Measurements from ENCODE around the gene MOCS1. TPM values are rescaled to one million over a fixed set of nuclear protein-coding genes. Genes with fewer than 3 reads are reported as not detected.

The MOCS1 gene
- total RNA-seq, 1 donor from 2014 or later, result 16.0 TPM

DNA sequence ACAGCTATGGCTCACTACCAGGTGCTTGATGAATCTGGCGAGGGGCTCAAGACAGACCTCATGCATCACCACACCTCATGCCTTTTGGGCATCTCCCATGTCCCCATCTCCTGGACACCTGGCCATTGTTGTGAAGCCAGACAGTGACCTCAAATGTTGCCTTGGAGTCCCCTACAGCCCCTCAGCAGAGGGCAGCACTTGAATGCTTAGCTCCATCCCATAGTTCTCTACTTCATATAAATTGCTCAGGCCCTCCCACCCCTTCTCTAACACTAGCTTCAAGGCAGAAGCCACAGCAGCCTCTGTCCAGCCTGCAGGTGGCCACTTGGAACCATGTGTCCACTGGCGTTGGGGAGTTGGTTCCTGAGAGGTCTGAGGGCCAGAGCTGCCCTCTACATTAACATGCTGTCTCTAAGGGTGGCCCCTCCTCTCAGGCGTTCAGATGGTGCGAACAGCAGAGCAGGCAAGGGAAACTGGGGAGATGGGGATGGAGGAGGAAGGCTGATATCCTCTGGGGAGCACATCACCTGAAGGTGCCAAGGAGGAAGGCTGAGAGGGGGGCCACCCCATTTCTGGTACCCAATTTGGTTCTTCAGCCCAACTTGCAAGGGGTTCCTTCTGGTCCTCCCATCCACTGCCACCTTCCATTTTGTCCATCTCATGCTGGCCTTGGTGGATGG is 31.3 kb downstream of the MOCS1 start:
- Histone ChIP-seq H3K9ac (ENCODE audit: low read length) (no peak overlapping the region), H3K27me3 (ENCODE audit: insufficient read depth, low read length) (no peaks in the 10 kb centered on the region), H3K4me3 (ENCODE audit: insufficient read depth, low read depth, low read length) (no peak overlapping the region), H3K4me1 (ENCODE audit: insufficient read depth, low read length) (no peaks in the 10 kb centered on the region), H2AFZ (ENCODE audit: low read depth, low read length) (no peak overlapping the region), H3K79me2 (ENCODE audit: insufficient read depth, low read length) (no peaks in the 10 kb centered on the region), H3K4me2 (ENCODE audit: low read length) (no peak overlapping the region), H3K27ac (ENCODE audit: low read depth, low read length) (no peak overlapping the region), H4K20me1 (ENCODE audit: insufficient read depth, low read length) (no peaks in the 10 kb centered on the region), H3K9me3 (ENCODE audit: insufficient read depth, low read depth, low read length) (no peaks in the 10 kb centered on the region), H3K36me3 (ENCODE audit: insufficient read depth, low read length) (peaks cover 7% of the 10 kb centered on the region)
- TF ChIP-seq, protein P1, sequence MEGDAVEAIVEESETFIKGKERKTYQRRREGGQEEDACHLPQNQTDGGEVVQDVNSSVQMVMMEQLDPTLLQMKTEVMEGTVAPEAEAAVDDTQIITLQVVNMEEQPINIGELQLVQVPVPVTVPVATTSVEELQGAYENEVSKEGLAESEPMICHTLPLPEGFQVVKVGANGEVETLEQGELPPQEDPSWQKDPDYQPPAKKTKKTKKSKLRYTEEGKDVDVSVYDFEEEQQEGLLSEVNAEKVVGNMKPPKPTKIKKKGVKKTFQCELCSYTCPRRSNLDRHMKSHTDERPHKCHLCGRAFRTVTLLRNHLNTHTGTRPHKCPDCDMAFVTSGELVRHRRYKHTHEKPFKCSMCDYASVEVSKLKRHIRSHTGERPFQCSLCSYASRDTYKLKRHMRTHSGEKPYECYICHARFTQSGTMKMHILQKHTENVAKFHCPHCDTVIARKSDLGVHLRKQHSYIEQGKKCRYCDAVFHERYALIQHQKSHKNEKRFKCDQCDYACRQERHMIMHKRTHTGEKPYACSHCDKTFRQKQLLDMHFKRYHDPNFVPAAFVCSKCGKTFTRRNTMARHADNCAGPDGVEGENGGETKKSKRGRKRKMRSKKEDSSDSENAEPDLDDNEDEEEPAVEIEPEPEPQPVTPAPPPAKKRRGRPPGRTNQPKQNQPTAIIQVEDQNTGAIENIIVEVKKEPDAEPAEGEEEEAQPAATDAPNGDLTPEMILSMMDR (IDR thresholded peaks at IDR 0.05; ENCODE audit: insufficient read depth, low read depth, low read length), result no peak
- TF ChIP-seq EZH2 (IDR thresholded peaks at IDR 0.05; ENCODE audit: insufficient read depth, low read length), result no peak
- H3K9me3 Mint-ChIP-seq (ENCODE audit: unreplicated experiment), result no peaks in the 10 kb centered on the region
- DNase-seq (ENCODE audit: low read depth) (no peak), FAIRE-seq (no peak)
- peaks cover 55% of the 10 kb centered on the region for H3K36me3 Mint-ChIP-seq (ENCODE audit: low read depth, unreplicated experiment)
- H3K4me3 Mint-ChIP-seq (ENCODE audit: unreplicated experiment), result no peak overlapping the region
- no peaks in the 10 kb centered on the region for H3K27me3 Mint-ChIP-seq (ENCODE audit: low read depth, unreplicated experiment)
- no peak overlapping the region for H3K27ac Mint-ChIP-seq (ENCODE audit: unreplicated experiment)
- H3K4me1 Mint-ChIP-seq (ENCODE audit: low read depth, unreplicated experiment), result no peaks in the 10 kb centered on the region

DNA sequence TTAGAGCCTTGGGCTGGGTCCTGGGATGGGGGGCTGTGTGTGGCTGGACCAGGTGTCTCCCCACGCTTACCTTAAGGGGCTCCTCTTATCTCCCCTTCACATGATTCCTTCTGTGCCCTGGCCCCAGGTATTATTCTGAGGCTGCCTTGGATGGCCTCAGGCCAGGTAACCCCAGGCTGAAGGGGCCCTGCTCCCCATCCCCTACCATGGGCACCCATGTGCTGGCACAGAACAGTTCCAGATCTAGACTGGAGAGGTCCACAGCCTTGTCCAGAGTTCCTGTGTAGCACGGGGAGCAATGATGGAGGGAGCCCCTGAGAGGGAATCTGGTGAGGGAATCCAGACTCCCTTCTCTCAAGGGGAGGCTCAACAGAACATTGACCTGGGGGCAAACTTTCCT is 32.1 kb downstream of the MOCS1 start:
- H3K9me3 ChIP-seq (ENCODE audit: insufficient read depth, low read depth, low read length), result no peaks in the 10 kb centered on the region
- no peak for DNase-seq (ENCODE audit: low read depth)
- no peak overlapping the region for H3K27ac Mint-ChIP-seq (ENCODE audit: unreplicated experiment)
- H3K4me3 Mint-ChIP-seq (ENCODE audit: unreplicated experiment), result no peak overlapping the region
- H3K36me3 Mint-ChIP-seq (ENCODE audit: low read depth, unreplicated experiment), result peaks cover 53% of the 10 kb centered on the region
- no peak for FAIRE-seq
- no peaks in the 10 kb centered on the region for H3K27me3 ChIP-seq (ENCODE audit: insufficient read depth, low read length)
- H4K20me1 ChIP-seq (ENCODE audit: insufficient read depth, low read length), result no peaks in the 10 kb centered on the region
- H3K4me2 ChIP-seq (ENCODE audit: low read length), result no peak overlapping the region
- no peaks in the 10 kb centered on the region for H3K9me3 Mint-ChIP-seq (ENCODE audit: unreplicated experiment)
- TF ChIP-seq, protein P1 (IDR thresholded peaks at IDR 0.05; ENCODE audit: insufficient read depth, low read depth, low read length), result no peak
- TF ChIP-seq EZH2 (IDR thresholded peaks at IDR 0.05; ENCODE audit: insufficient read depth, low read length), result no peak
- no peaks in the 10 kb centered on the region for H3K79me2 ChIP-seq (ENCODE audit: insufficient read depth, low read length)
- peaks cover 7% of the 10 kb centered on the region for H3K36me3 ChIP-seq (ENCODE audit: insufficient read depth, low read length)
- H3K9ac ChIP-seq (ENCODE audit: low read length), result no peak overlapping the region
- H3K27me3 Mint-ChIP-seq (ENCODE audit: low read depth, unreplicated experiment), result no peaks in the 10 kb centered on the region
- no peak overlapping the region for H2AFZ ChIP-seq (ENCODE audit: low read depth, low read length)
- no peak overlapping the region for H3K4me3 ChIP-seq (ENCODE audit: insufficient read depth, low read depth, low read length)
- H3K4me1 Mint-ChIP-seq (ENCODE audit: low read depth, unreplicated experiment), result no peaks in the 10 kb centered on the region
- H3K27ac ChIP-seq (ENCODE audit: low read depth, low read length), result no peak overlapping the region
- H3K4me1 ChIP-seq (ENCODE audit: insufficient read depth, low read length), result no peaks in the 10 kb centered on the region

DNA sequence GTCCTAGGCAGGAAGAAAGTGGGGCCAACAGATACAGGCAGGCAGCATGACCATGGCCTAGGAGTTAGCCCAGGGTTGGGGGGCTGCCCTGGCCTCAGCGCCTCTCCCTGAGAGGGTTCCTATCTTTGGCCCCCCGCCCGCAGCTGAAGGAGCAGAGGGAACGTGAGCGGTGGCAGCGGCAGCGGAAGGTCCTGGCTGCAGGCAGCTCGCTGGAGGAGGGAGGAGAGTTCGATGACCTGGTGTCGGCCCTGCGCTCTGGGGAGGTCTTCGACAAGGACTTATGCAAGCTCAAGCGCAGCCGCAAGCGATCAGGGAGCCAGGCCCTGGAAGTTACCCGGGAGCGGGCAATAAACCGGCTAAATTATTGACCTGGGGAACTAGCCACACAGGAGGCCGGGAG is 32.6 kb downstream of the MOCS1 start:
- Histone ChIP-seq H3K36me3 (ENCODE audit: insufficient read depth, low read length) (peaks cover 7% of the 10 kb centered on the region), H3K9ac (ENCODE audit: low read length) (no peak overlapping the region), H3K4me1 (ENCODE audit: insufficient read depth, low read length) (no peaks in the 10 kb centered on the region), H3K4me3 (ENCODE audit: insufficient read depth, low read depth, low read length) (no peak overlapping the region), H3K79me2 (ENCODE audit: insufficient read depth, low read length) (no peaks in the 10 kb centered on the region), H3K9me3 (ENCODE audit: insufficient read depth, low read depth, low read length) (no peaks in the 10 kb centered on the region), H2AFZ (ENCODE audit: low read depth, low read length) (no peak overlapping the region), H3K27ac (ENCODE audit: low read depth, low read length) (no peak overlapping the region), H4K20me1 (ENCODE audit: insufficient read depth, low read length) (no peaks in the 10 kb centered on the region), H3K27me3 (ENCODE audit: insufficient read depth, low read length) (no peaks in the 10 kb centered on the region), H3K4me2 (ENCODE audit: low read length) (no peak overlapping the region)
- Mint-ChIP-seq H3K27ac (ENCODE audit: unreplicated experiment) (peak overlapping the region; percentile 26), H3K27me3 (ENCODE audit: low read depth, unreplicated experiment) (no peaks in the 10 kb centered on the region), H3K9me3 (ENCODE audit: unreplicated experiment) (no peaks in the 10 kb centered on the region), H3K4me3 (ENCODE audit: unreplicated experiment) (no peak overlapping the region), H3K36me3 (ENCODE audit: low read depth, unreplicated experiment) (peaks cover 52% of the 10 kb centered on the region), H3K4me1 (ENCODE audit: low read depth, unreplicated experiment) (no peaks in the 10 kb centered on the region)
- TF ChIP-seq, protein P1 (IDR thresholded peaks at IDR 0.05; ENCODE audit: insufficient read depth, low read depth, low read length), result no peak
- no peak for TF ChIP-seq EZH2 (IDR thresholded peaks at IDR 0.05; ENCODE audit: insufficient read depth, low read length)
- DNase-seq (ENCODE audit: low read depth) (no peak), FAIRE-seq (no peak)
